HEK293 (cell line): ENCODE results near the gene NECTIN1.

Source experiments
- CTCF ChIA-PET: fragments of 350-600 bp; formaldehyde crosslinking; extraction: SDS; loops from one replicate; lab custom pipeline; 2021; ENCODE audit warnings: antibody characterized with exemption; lab: Yijun Ruan, JAX
- POLR2A ChIA-PET: fragments of 300-600 bp; formaldehyde crosslinking; extraction: SDS; loops from one replicate; lab custom pipeline; 2020; ENCODE audit warnings: antibody characterized with exemption, inconsistent platforms; lab: Yijun Ruan, JAX
- H3K27ac ChIP-seq: fragments of 200-500 bp; sonication (Bioruptor generic); 2 replicates; pipeline ENCODE4 v1.5.1; 2014; ENCODE audit warnings: low read depth, low read length, control low read depth, inconsistent platforms; ENCODE audit errors: extremely low read depth
- H3K36me3 ChIP-seq, 2 experiments: fragments of 200-500 bp in 1 of 2; sonication (Bioruptor generic) in 1 of 2; 1 replicate in 1 of 2; 2 replicates in 1 of 2; pipeline ENCODE4 v1.5.1; 2014 to 2017; ENCODE audit warnings: inconsistent platforms in 2 of 2, low read length in 2 of 2; ENCODE audit not compliant: control insufficient read depth in 2 of 2, insufficient read depth in 1 of 2
- H3K4me1 ChIP-seq: fragments of 200-500 bp; sonication (Bioruptor generic); 2 replicates; pipeline ENCODE4 v1.5.1; 2014; ENCODE audit warnings: mild to moderate bottlenecking, low read length, inconsistent platforms; ENCODE audit not compliant: control insufficient read depth, insufficient read depth
- H3K4me3 ChIP-seq: 2 replicates; pipeline ENCODE4 v1.5.1; 2011; ENCODE audit warnings: low read depth, mild to moderate bottlenecking, control low read depth, low read length, moderate library complexity
- H3K9me3 ChIP-seq: fragments of 200-500 bp; sonication (Bioruptor generic); 2 replicates; pipeline ENCODE4 v1.5.1; 2014; ENCODE audit warnings: low read depth, low read length, inconsistent platforms; ENCODE audit not compliant: control insufficient read depth, insufficient read depth
- ATF2 ChIP-seq: fragments of 450-650 bp; formaldehyde crosslinking; IDR thresholded peaks from 2 replicates; pipeline ENCODE4 v1.5.1; 2016; ENCODE audit warnings: missing biosample characterization, missing genetic modification characterization, low read depth
- EGR2 ChIP-seq: fragments of 450-650 bp; formaldehyde crosslinking; IDR thresholded peaks from 2 replicates; pipeline ENCODE4 v1.5.1; 2016; ENCODE audit warnings: low read depth, missing biosample characterization, missing genetic modification characterization
- OVOL3 ChIP-seq: fragments of 450-650 bp; formaldehyde crosslinking; IDR thresholded peaks from 2 replicates; pipeline ENCODE4 v1.5.1; 2016; ENCODE audit warnings: missing biosample characterization, missing genetic modification characterization
- REST ChIP-seq: fragments of 450-650 bp; formaldehyde crosslinking; IDR thresholded peaks from 2 replicates; pipeline ENCODE4 v1.5.1; 2016; ENCODE audit warnings: missing biosample characterization, missing genetic modification characterization
- SCRT2 ChIP-seq: fragments of 450-650 bp; formaldehyde crosslinking; IDR thresholded peaks from 2 replicates; pipeline ENCODE4 v1.5.1; 2016; ENCODE audit warnings: missing biosample characterization, missing genetic modification characterization
- SP7 ChIP-seq: fragments of 450-650 bp; formaldehyde crosslinking; IDR thresholded peaks from 2 replicates; pipeline ENCODE4 v1.5.1; 2016; ENCODE audit warnings: missing biosample characterization, missing genetic modification characterization
- ZFHX2 ChIP-seq: fragments of 450-650 bp; formaldehyde crosslinking; conservative IDR thresholded peaks from 2 replicates; pipeline ENCODE4 v1.5.1; 2016; ENCODE audit warnings: missing biosample characterization, missing genetic modification characterization
- ZIC2 ChIP-seq: fragments of 450-650 bp; formaldehyde crosslinking; IDR thresholded peaks from 2 replicates; pipeline ENCODE4 v1.5.1; 2016; ENCODE audit warnings: missing biosample characterization, missing genetic modification characterization
- ZNF112 ChIP-seq: fragments of 450-650 bp; formaldehyde crosslinking; IDR thresholded peaks from 2 replicates; pipeline ENCODE4 v1.5.0; 2017; ENCODE audit warnings: missing biosample characterization, missing genetic modification characterization
- ZNF132 ChIP-seq: fragments of 450-650 bp; formaldehyde crosslinking; IDR thresholded peaks from 2 replicates; pipeline ENCODE4 v1.5.1; 2017; ENCODE audit warnings: missing biosample characterization, missing genetic modification characterization, borderline replicate concordance
- ZNF18 ChIP-seq: fragments of 450-650 bp; formaldehyde crosslinking; IDR thresholded peaks from 2 replicates; pipeline ENCODE4 v1.5.1; 2016; ENCODE audit warnings: missing biosample characterization, missing genetic modification characterization
- ZNF214 ChIP-seq: fragments of 450-650 bp; formaldehyde crosslinking; IDR thresholded peaks from 2 replicates; pipeline ENCODE4 v1.5.1; 2017; ENCODE audit warnings: missing biosample characterization, mild to moderate bottlenecking, missing genetic modification characterization, borderline replicate concordance
- ZNF423 ChIP-seq: fragments of 450-650 bp; formaldehyde crosslinking; IDR thresholded peaks from 2 replicates; pipeline ENCODE4 v1.5.1; 2016; ENCODE audit warnings: missing biosample characterization, missing genetic modification characterization
- ZNF623 ChIP-seq: fragments of 450-650 bp; formaldehyde crosslinking; IDR thresholded peaks from 2 replicates; pipeline ENCODE4 v1.5.1; 2016; ENCODE audit warnings: missing biosample characterization, missing genetic modification characterization
- ZNF629 ChIP-seq: fragments of 450-650 bp; formaldehyde crosslinking; IDR thresholded peaks from 2 replicates; pipeline ENCODE4 v1.5.1; 2017; ENCODE audit warnings: missing biosample characterization, missing genetic modification characterization
- ZNF639 ChIP-seq: fragments of 450-650 bp; formaldehyde crosslinking; IDR thresholded peaks from 2 replicates; pipeline ENCODE4 v1.5.1; 2016; ENCODE audit warnings: missing biosample characterization, missing genetic modification characterization
- ZNF670 ChIP-seq: fragments of 450-650 bp; formaldehyde crosslinking; IDR thresholded peaks from 2 replicates; pipeline ENCODE4 v1.5.1; 2016; ENCODE audit warnings: missing biosample characterization, missing genetic modification characterization, low read depth
- ZXDB ChIP-seq: fragments of 450-650 bp; formaldehyde crosslinking; IDR thresholded peaks from 2 replicates; pipeline ENCODE4 v1.5.1; 2016; ENCODE audit warnings: missing biosample characterization, missing genetic modification characterization

Gene NECTIN1

GRCh38 chr11:119777940-119778339, 48.9 kb upstream of the NECTIN1 start:
- Histone ChIP-seq H3K4me3 (no peak overlapping the region), H3K27ac (no peak overlapping the region), H3K36me3 (no peaks in the 10 kb centered on the region), H3K9me3 (no peaks in the 10 kb centered on the region), H3K4me1 (no peaks in the 10 kb centered on the region)
- CTCF ChIA-PET, result no interaction called here
- TF ChIP-seq ZNF112 (tag by site-specific recombination) (no peak), EGR2 (tag by site-specific recombination) (peak; percentile 18; the same call in 1 of the 2 replicates), REST (tag by site-specific recombination) (no peak)
- POLR2A ChIA-PET, result interaction anchor here (0.7 kb wide), 1 partner anchor 20 kb away, joined by 3 read pairs; no protein-coding TSS in a partner anchor

- H3K9me3 ChIP-seq, result no peaks in the 10 kb centered on the region
- ChIA-PET POLR2A (no interaction called here), CTCF (interaction anchor here (1.1 kb wide), 1 partner anchor 136 kb away, joined by 3 read pairs; no protein-coding TSS in a partner anchor)
- H3K36me3 ChIP-seq, result no peaks in the 10 kb centered on the region
- TF ChIP-seq ZNF423 (no peak), ZNF639 (tag by site-specific recombination) (no peak)
- no peak overlapping the region for H3K4me3 ChIP-seq
- no peaks in the 10 kb centered on the region for H3K4me1 ChIP-seq
- no peak overlapping the region for H3K27ac ChIP-seq
Measured at GRCh38 chr11:119776651-119777050, 47.7 kb upstream of the NECTIN1 start.

- POLR2A ChIA-PET, result no interaction called here
- H3K36me3 ChIP-seq, result no peaks in the 10 kb centered on the region
- H3K27ac ChIP-seq, result no peak overlapping the region
- no peak overlapping the region for H3K4me3 ChIP-seq
- TF ChIP-seq ZFHX2, result peak; percentile 36
- TF ChIP-seq ZNF623 (tag by site-specific recombination), result no peak
- TF ChIP-seq, all 188 proteins: peak for 1
- H3K9me3 ChIP-seq, result no peaks in the 10 kb centered on the region
- CTCF ChIA-PET, result interaction anchor here (0.6 to 1.1 kb wide), 2 partner anchors 135 to 226 kb away, joined by 3 read pairs; no protein-coding TSS in a partner anchor
- no peaks in the 10 kb centered on the region for H3K4me1 ChIP-seq
Measured at GRCh38 chr11:119776031-119776636, 47.1 kb upstream of the NECTIN1 start.

- Histone ChIP-seq H3K4me3 (no peak overlapping the region), H3K27ac (no peak overlapping the region), H3K4me1 (no peaks in the 10 kb centered on the region), H3K9me3 (no peaks in the 10 kb centered on the region), H3K36me3 (no peaks in the 10 kb centered on the region)
- CTCF ChIA-PET, result no interaction called here
- POLR2A ChIA-PET, result no interaction called here
- TF ChIP-seq ZNF18 (no peak), SP7 (tag by site-specific recombination) (no peak), ZNF629 (tag by site-specific recombination) (no peak), OVOL3 (tag by site-specific recombination) (no peak), ZNF214 (tag by site-specific recombination) (no peak), ZNF132 (no peak), ATF2 (tag by site-specific recombination) (no peak), ZIC2 (tag by site-specific recombination) (no peak), ZXDB (tag by site-specific recombination) (no peak), ZNF112 (tag by site-specific recombination) (no peak), ZNF670 (tag by site-specific recombination) (no peak), SCRT2 (tag by site-specific recombination) (0 out of 2 replicates have a peak, but pooled peaks have one; percentile 17)
Measured at GRCh38 chr11:119774172-119774763, 45.3 kb upstream of the NECTIN1 start.
